Measurements from ENCODE around the gene SVBP.
"Not testable (repeated sequence)": the region's sequence is repeated elsewhere in the genome, so short reads cannot be mapped to it uniquely, and the experiment has no call there.

The SVBP gene

DNA sequence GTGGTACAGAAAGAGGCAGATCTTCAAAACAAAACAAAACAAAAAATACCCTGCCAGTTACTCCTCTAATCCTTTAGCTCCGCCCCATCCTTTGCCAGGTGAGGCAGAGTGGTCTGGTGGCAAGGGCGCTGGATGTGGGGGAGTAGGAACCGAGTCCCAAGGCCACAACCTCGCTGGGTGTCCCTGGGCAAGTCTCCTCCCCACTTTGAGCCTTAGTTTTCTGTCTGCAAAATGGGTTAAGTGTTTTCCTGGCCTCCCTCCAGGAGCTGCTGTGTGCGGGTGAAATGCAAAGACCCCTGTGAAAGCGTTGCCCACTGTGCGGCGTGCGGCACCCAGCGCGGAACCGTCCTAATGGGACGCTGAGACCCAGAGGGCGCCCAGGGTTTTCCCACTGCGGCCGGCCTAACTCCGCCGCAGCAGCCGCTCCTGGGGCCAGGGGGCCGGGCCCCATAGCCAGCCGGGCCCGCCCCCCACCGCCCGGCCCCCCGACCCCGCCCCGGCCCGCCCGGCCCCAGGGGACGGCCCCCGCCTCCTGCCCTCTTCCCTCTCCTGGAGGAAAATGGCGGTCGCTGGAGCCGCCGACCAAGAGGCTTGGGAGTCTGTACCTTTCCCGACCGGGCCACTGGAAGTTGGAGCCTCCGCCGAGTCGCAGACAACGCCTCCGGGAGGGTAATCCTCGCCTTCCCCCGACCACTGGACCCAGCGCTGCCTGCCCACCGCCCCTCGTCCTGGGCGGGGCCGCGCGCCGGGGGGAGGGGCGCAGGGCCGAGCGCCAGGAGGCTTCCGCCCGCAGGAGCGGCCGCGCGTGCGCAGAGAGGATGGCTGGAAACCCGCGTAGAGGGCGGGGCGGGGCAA lies at the start of gene SVBP, which contains the start of gene ERMAP:
Gene SVBP (minus strand): TSS at position 813 of the 855 bp plus-strand sequence. CDS start 853 bp downstream, outside the sequence.
Gene ERMAP (plus strand): TSS at position 538 of the 855 bp plus-strand sequence. CDS start 13,327 bp downstream, outside the sequence.
- H3K36me3 ChIP-seq (replicated peaks), result no peaks in the 10 kb centered on the region

GRCh38 chr1:42866549-42866948 lies 49.4 kb upstream of the SVBP start:
- Histone ChIP-seq H3K27me3 (ENCODE audit: low read depth) (peaks cover 2% of the 10 kb centered on the region; the same call in 1 of the 2 replicates), H3K4me3 (no peak overlapping the region), H3K4me1 (no peaks in the 10 kb centered on the region), H3K36me3 (replicated peaks) (no peaks in the 10 kb centered on the region), H3K9me3 (no peaks in the 10 kb centered on the region)
- DNase-seq (ENCODE audit: low spot score in 2 of 2), result no peak
- in situ Hi-C loops (cut with MboI; ENCODE audit: low sequenced_read_pairs), result no loop called here

More for the DNA sequence above, at the start of gene SVBP, which contains the start of gene ERMAP:
- H3K4me1 ChIP-seq, result peaks cover 9% of the 10 kb centered on the region
- H3K9me3 ChIP-seq, result no peaks in the 10 kb centered on the region
- no peaks in the 10 kb centered on the region for H3K27me3 ChIP-seq (ENCODE audit: low read depth)
- peak; percentile 78 to 94 for DNase-seq (ENCODE audit: low spot score in 2 of 2)
- in situ Hi-C loops (cut with MboI; ENCODE audit: low sequenced_read_pairs), result no loop called here
- peak within 1 kb of the TSS; percentile 65 for H3K4me3 ChIP-seq

DNA sequence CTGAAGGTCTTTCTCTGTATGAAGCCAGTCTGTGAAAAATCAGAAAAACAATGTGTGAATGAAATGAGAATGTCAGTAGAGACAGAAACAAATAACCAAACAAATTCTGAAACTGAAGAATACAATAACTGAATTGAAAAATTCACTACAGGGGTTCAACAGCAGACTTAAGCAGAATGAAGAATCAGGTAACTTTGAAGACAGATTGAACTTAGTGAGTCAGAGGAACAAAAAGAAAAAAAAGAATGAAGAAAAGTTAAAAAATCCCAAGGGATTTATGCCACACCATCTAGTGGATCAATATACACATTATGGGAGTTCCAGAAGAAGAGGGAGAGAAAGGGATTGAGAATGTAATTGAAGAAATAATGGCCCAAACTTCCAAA lies 43.8 kb upstream of the SVBP start:
- in situ Hi-C loops (cut with MboI; ENCODE audit: low sequenced_read_pairs), result no loop called here
- Histone ChIP-seq H3K4me1 (no peaks in the 10 kb centered on the region), H3K27me3 (ENCODE audit: low read depth) (peaks cover 2% of the 10 kb centered on the region; the same call in 1 of the 2 replicates), H3K4me3 (no peak overlapping the region), H3K36me3 (replicated peaks) (no peaks in the 10 kb centered on the region), H3K9me3 (no peaks in the 10 kb centered on the region; the same call in 1 of the 2 replicates)
- no peak for DNase-seq (ENCODE audit: low spot score in 2 of 2)

DNA sequence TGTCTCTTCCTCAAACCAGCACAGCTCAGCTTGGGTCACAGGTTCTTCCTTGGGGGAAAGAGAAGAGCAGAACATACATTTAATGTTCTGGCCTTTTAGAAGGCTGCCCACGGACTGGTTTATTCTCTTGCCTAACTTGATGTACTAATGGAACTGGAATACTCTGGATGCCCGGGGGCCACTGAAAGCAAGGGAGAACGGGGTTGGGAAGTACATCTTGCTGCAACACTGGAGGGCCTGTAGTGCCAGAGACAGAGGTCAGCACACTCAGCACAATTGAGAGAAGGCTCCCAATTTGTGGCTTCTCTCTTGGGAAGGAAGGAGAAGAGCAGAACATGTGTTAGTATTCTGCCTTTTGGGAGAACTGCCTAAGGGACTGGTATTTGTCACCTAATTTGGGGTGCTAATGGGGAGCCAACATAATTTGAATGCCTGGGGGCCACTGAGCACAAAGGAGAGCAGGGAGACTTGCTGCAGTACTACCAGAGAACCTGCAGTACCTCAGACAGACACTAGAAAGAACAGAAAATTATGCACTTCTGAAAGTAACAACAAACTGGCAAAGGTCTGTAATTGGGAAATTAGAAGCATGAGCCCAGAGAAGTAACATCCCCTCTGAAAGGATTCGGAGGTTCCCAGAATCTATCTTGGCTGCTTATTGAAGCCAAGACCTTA lies 43.3 kb upstream of the SVBP start:
- H3K36me3 ChIP-seq (replicated peaks), result no peaks in the 10 kb centered on the region
- in situ Hi-C loops (cut with MboI; ENCODE audit: low sequenced_read_pairs), result no loop called here

DNA sequence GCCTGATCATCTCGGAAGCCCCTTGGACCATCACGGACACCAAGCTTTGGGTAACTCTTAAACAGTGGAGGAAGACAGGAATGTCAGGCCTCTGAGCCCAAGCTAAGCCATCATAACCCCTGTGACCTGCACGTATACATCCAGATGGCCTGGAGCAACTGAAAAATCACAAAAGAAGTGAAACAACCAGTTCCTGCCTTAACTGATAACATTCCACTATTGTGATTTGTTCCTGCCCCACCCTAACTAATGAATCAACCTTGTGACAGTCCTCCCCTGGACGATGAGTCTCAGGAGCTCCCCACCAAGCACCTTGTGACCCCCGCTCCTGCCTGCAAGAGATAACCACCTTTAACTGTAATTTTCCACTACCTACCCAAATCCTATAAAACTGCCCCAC lies 42.2 kb upstream of the SVBP start:
- in situ Hi-C loops (cut with MboI; ENCODE audit: low sequenced_read_pairs); DNase-seq (ENCODE audit: low spot score in 2 of 2); H3K9me3 ChIP-seq; H3K27me3 ChIP-seq (ENCODE audit: low read depth); H3K36me3 ChIP-seq (replicated peaks); H3K4me1 ChIP-seq; H3K4me3 ChIP-seq: not testable (repeated sequence)

More for the DNA sequence above, 43.3 kb upstream of the SVBP start:
- H3K4me3 ChIP-seq, result no peak overlapping the region
- no peaks in the 10 kb centered on the region for H3K4me1 ChIP-seq
- peaks cover under 1% of the 10 kb centered on the region; the same call in 1 of the 2 replicates for H3K27me3 ChIP-seq (ENCODE audit: low read depth)
- no peak for DNase-seq (ENCODE audit: low spot score in 2 of 2)
- no peaks in the 10 kb centered on the region; the same call in 1 of the 2 replicates for H3K9me3 ChIP-seq

DNA sequence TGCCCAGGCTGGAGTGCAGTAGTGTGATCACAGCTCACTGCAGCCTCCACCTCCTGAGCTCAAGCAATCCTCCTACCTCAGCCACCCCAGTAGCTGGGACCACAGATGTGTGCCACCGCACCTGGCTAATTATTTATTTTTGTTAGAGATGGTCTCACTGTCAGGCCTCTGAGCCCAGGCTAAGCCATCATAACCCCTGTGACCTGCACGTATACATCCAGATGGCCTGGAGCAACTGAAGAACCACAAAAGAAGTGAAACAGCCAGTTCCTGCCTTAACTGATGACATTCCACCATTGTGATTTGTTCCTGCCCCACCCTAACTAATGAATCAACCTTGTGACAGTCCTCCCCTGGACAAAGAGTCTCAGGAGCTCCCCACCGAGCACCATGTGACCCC lies 39.4 kb upstream of the SVBP start:
- H3K36me3 ChIP-seq (replicated peaks); H3K4me1 ChIP-seq; DNase-seq (ENCODE audit: low spot score in 2 of 2); H3K27me3 ChIP-seq (ENCODE audit: low read depth); in situ Hi-C loops (cut with MboI; ENCODE audit: low sequenced_read_pairs); H3K9me3 ChIP-seq; H3K4me3 ChIP-seq: not testable (repeated sequence)

- Histone ChIP-seq H3K4me3 (no peak overlapping the region), H3K36me3 (replicated peaks) (peaks cover 30% of the 10 kb centered on the region), H3K27me3 (ENCODE audit: low read depth) (no peaks in the 10 kb centered on the region), H3K4me1 (no peaks in the 10 kb centered on the region; the same call in 1 of the 2 replicates), H3K9me3 (no peaks in the 10 kb centered on the region; the same call in 1 of the 2 replicates)
- in situ Hi-C loops (cut with MboI; ENCODE audit: low sequenced_read_pairs), result no loop called here
- DNase-seq (ENCODE audit: low spot score in 2 of 2), result no peak
Measured at GRCh38 chr1:42853116-42853884, 36.1 kb upstream of the SVBP start.

DNA sequence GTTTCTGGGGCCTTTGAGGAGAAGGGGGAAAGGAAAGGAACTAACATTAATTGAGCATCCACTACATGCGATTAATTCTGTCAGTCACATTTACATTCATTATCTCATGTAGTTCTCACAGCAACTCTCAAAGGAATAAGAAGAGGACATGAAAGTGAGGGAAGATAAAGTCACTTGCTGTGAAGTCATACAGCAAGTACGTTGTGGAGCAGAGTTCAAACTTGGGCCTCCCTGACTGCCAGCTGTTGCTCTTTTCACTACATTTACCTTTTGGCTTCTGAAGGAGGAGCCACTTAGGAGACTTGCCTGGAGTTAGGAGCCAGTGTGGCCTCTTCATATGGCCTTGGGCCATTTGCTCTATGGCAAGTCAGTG lies 35.4 kb upstream of the SVBP start:
- no peak for DNase-seq (ENCODE audit: low spot score in 2 of 2)
- Histone ChIP-seq H3K27me3 (ENCODE audit: low read depth) (no peaks in the 10 kb centered on the region), H3K4me3 (no peak overlapping the region), H3K4me1 (peaks cover 7% of the 10 kb centered on the region), H3K36me3 (replicated peaks) (peaks cover 30% of the 10 kb centered on the region), H3K9me3 (no peaks in the 10 kb centered on the region; the same call in 1 of the 2 replicates)
- in situ Hi-C loops (cut with MboI; ENCODE audit: low sequenced_read_pairs), result no loop called here

DNA sequence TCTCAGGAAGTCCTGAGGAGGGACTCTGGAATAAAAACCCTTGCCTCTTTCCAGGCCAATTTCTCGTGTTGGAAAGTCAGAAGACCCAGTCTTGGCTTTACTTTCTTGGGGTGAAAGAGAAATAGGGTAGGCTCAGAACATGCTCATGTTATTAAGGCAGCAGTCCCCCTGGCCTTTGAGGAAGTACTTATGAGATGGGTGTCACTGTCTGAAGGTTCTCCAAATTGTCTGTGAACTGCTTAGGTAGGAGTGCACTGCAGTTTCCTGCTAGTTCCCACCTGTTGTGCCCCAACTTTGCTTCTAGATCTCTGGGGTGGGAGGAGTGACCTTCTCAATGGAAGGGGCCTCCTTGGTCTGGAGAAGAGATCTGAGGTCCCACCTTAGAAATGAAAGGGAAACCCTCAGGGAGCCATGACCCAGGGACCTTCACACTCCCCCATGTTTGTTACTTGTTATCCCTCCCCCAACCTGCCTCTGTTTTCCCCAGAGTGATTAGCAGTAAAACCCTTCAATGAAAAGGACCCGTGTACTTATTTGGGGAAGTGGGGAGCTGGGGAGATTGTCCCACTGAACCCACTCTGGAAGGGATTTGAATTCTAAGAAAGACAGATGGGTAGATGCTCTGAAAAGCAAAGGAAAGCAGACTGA lies 34.9 kb upstream of the SVBP start:
- in situ Hi-C loops (cut with MboI; ENCODE audit: low sequenced_read_pairs), result no loop called here
- H3K36me3 ChIP-seq (replicated peaks), result peaks cover 30% of the 10 kb centered on the region
- no peaks in the 10 kb centered on the region for H3K27me3 ChIP-seq (ENCODE audit: low read depth)
- no peak overlapping the region for H3K4me3 ChIP-seq
- no peaks in the 10 kb centered on the region; the same call in 1 of the 2 replicates for H3K9me3 ChIP-seq
- peaks cover 11% of the 10 kb centered on the region for H3K4me1 ChIP-seq
- DNase-seq (ENCODE audit: low spot score in 2 of 2), result no peak

GRCh38 chr1:42851420-42851819 lies 34.2 kb upstream of the SVBP start:
- no peak overlapping the region for H3K4me3 ChIP-seq
- DNase-seq (ENCODE audit: low spot score in 2 of 2), result no peak
- no peaks in the 10 kb centered on the region for H3K27me3 ChIP-seq (ENCODE audit: low read depth)
- in situ Hi-C loops (cut with MboI; ENCODE audit: low sequenced_read_pairs), result no loop called here
- peaks cover 11% of the 10 kb centered on the region for H3K4me1 ChIP-seq
- no peaks in the 10 kb centered on the region; the same call in 1 of the 2 replicates for H3K9me3 ChIP-seq
- H3K36me3 ChIP-seq (replicated peaks), result peaks cover 30% of the 10 kb centered on the region

DNA sequence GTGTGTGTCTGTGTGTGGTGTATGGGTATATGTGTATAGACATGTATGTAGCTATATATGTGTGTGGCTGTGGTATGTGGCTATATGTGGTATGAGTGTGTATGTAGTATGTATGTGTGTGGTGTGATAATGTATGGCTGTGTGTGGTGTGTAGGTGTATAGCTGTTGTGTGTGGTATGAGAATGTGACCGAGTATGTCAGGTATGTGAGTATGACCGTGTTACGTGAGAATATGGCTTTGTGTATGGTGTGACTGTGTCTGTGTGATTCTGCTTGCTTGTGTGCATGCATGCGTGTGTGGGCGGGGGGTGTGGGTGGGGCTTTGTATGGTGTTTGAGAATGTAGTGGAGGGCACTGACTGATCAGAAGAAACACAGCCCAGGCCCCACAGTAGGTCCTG lies 32.7 kb upstream of the SVBP start:
- DNase-seq (ENCODE audit: low spot score in 2 of 2), result no peak
- H3K4me3 ChIP-seq, result no peak overlapping the region
- in situ Hi-C loops (cut with MboI; ENCODE audit: low sequenced_read_pairs), result no loop called here
- peaks cover 21% of the 10 kb centered on the region for H3K4me1 ChIP-seq
- no peaks in the 10 kb centered on the region; the same call in 1 of the 2 replicates for H3K9me3 ChIP-seq
- H3K36me3 ChIP-seq (replicated peaks), result peaks cover 30% of the 10 kb centered on the region
- no peaks in the 10 kb centered on the region for H3K27me3 ChIP-seq (ENCODE audit: low read depth)

DNA sequence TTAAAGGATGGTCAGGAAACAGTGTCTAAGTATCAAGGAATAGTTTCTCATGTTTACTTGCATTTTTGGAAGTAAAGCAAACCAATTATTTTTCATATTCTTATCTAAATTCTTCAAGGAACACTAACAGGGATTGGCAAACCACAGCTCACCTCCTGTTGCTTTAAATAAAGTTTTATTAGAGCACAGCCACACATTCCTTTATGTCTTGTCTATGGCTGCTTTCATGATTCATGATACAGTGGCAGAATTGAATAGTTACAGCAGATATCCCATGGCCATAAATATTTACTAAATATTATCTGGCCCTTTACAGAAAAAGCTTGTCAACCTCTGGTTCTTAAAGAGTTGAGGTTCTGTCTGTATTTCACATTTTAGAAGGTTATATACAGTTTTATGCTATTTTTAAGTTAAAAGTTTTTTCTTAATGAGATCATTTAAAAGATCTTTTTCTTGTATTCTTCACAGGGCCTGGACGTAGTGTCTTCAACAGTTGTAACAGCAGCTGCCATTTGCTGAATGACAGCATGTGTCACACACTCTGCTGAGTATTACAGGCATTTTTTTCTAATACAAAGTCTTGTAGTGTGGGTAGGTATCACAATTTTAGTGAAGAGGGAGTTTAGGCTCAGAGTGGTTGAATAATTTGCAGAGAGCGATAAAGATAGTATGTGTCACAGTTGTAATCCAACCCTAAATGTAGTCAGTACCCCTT lies 31.8 kb upstream of the SVBP start:
- Histone ChIP-seq H3K9me3 (no peaks in the 10 kb centered on the region), H3K27me3 (ENCODE audit: low read depth) (no peaks in the 10 kb centered on the region), H3K4me3 (no peak overlapping the region), H3K4me1 (peaks cover 21% of the 10 kb centered on the region), H3K36me3 (replicated peaks) (peaks cover 30% of the 10 kb centered on the region)
- in situ Hi-C loops (cut with MboI; ENCODE audit: low sequenced_read_pairs), result no loop called here
- no peak for DNase-seq (ENCODE audit: low spot score in 2 of 2)

Data from HAP-1 (cell line).